Measurements from ENCODE around the gene APBA3. TPM values are rescaled to one million over a fixed set of nuclear protein-coding genes. Genes with fewer than 3 reads are reported as not detected.

The APBA3 gene
- total and polyA plus RNA-seq, 5 experiments from 2014 or later = 25.0 to 80.4 (median 33.0) TPM

DNA sequence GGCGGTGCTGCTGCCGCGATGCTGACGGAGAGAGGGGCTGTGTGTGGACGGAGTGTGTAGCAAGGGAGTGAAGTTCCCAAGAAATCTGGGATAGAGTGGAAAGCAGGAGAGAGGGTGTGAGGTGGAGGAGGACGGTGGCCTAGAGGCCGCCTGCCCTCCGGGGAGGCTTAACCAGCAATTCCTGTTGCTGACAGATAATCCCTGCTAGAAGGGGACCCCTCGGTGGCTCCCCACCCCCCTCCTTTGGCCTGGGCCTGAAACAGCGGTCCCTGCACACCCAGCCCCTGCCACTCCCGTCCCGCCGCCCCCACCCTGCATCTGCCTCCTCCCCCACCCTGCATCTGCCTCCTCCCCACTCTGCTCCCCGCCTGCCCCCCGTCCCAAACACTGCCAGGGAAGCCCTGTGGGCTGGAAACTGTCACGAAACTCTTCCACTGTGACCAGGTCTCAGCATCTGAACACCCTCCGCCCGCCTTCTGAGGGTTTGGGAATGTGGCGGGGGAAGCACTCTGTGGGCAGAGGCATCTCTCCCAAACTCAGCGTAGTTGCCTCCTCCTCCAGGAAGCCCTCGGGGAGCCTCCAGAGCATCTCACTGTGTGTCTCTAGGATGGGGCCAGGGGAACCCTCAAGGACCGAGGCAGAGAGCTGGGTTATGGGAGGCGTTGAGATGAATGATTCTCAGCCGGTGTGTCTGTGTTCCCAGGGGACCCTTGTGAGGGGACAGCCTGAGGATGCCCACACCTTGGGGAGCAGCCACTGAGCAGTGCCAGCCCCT is 41.8 kb upstream of the APBA3 start:
- H3K4me1 Mint-ChIP-seq = peaks cover 7 to 60% (median 41%) of the 10 kb centered on the region in 4 donors
- DNase-seq (no peak), ATAC-seq (no peak)
- POLR2A ChIA-PET = interaction anchor here (2.0 kb wide), 1 partner anchor 41 kb away, joined by 6 read pairs; the partner anchor contains the start of gene MRPL54
- peaks cover 0 to 2% (median 0%) of the 10 kb centered on the region in 9 donors for H3K9me3 Mint-ChIP-seq
- peak overlapping the region in 2 of 10 donors; percentile 30 to 33 for H3K4me3 Mint-ChIP-seq
- no peaks in the 10 kb centered on the region for H3K27me3 Mint-ChIP-seq
- no peaks in the 10 kb centered on the region for H3K36me3 Mint-ChIP-seq
- H3K27ac Mint-ChIP-seq = peak overlapping the region in 5 of 10 donors; percentile 24 to 81 (median 71)

DNA sequence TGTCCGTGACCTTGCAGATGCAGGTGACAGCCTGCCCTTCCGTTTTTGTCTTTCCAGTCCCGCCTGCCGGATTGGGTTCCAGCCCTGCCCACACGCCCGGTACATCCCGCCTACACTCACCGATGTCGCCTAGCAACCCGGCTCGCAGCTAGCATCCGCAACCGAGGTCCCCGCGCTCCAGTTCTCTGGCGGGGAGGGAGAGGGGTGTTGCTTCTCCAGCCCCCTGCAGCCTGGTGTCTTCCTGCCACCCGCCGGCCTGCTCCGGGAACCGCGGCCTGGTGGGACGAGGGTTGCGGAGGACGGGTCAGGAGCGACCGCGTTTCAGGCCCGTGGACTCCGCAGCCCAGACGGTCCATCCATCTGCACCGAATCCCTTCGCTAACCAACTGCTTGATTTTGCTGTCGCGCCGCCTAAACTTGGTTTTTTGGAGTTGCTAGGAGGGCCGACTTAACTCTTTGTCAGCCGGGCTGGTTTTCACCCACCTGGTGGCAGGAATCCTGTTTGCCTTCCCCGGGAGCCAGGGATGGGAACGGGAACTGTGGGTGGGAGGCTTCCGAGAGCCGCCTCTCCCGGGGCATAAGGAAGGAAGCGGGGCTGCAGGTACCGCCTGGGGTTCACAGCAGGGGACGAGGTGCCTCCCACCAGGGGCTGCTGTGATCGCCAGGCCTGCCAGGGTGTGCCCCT is 40.1 kb upstream of the APBA3 start:
- POLR2A ChIA-PET = interaction anchor here (0.6 to 0.9 kb wide), 2 partner anchors 11 to 14 kb away, joined by 3 to 4 read pairs; no protein-coding TSS in a partner anchor
- Mint-ChIP-seq H3K4me1 (peaks cover 8 to 58% (median 41%) of the 10 kb centered on the region in 4 donors), H3K36me3 (peaks cover 0 to 5% (median 3%) of the 10 kb centered on the region in 3 donors), H3K9me3 (peaks cover 0 to 9% (median 4%) of the 10 kb centered on the region in 9 donors), H3K4me3 (peak overlapping the region; percentile 55 to 85 (median 70)), H3K27ac (peak overlapping the region in 7 of 10 donors; percentile 9 to 92 (median 37)), H3K27me3 (no peaks in the 10 kb centered on the region)
- ATAC-seq = peak; percentile 87 to 89
- DNase-seq = peak; percentile 38 to 78 (median 64)

DNA sequence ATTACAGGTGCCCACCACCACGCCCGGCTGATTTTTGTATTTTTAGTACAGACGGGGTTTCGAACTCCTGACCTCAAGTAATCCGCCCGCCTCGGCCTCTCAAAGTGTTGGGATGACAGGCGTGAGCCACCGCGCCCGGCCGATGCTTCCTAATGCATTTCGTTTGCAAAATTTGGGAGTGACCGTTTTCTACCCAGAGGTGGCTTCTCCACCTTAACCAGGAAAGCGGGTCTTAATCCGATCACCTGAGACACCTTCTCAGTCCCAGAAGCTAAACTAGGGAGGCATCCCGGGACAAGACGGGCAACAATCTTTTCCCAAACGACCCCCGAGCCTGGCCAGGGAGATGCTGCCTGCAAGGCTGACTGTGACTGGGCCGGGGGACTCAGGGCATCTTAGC is 39.5 kb upstream of the APBA3 start:
- H3K27me3 Mint-ChIP-seq = no peaks in the 10 kb centered on the region
- H3K4me1 Mint-ChIP-seq = peaks cover 8 to 59% (median 39%) of the 10 kb centered on the region in 4 donors
- peaks cover 0 to 6% (median 5%) of the 10 kb centered on the region in 3 donors for H3K36me3 Mint-ChIP-seq
- ATAC-seq (no peak), DNase-seq (no peak)
- peaks cover 0 to 11% (median 6%) of the 10 kb centered on the region in 9 donors for H3K9me3 Mint-ChIP-seq
- POLR2A ChIA-PET = interaction anchor here (0.6 to 0.9 kb wide), 3 partner anchors 11 to 15 kb away, joined by 3 to 6 read pairs (median 4); no protein-coding TSS in a partner anchor
- H3K27ac Mint-ChIP-seq = peak overlapping the region in 5 of 10 donors; percentile 20 to 75 (median 37)
- H3K4me3 Mint-ChIP-seq = peak overlapping the region; percentile 55 to 85 (median 70)

DNA sequence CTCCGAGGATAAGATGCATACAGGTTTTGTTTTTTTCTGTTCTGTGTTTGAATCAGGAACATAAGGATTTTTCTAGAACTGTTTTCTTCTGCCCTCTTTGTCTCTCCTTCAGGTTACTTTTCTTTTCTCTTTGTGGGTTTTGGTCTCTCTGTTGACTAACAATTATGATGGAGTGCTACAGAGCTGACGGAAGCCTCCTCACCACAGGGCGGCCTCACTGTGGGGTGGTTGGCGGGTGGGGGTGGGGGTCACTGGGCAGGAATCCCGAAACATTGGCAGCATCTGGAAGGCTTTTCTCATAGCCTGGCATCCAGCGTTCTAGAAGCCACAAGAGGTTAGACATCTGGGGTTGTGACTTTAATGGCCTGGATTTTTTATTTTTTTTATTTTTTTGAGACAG is 36.6 kb upstream of the APBA3 start:
- Mint-ChIP-seq H3K9me3 (peaks cover 0 to 12% (median 6%) of the 10 kb centered on the region in 9 donors), H3K4me3 (peak overlapping the region; percentile 2 to 86 (median 58)), H3K27ac (peak overlapping the region; percentile 7 to 95 (median 76)), H3K36me3 (peaks cover 0 to 6% (median 5%) of the 10 kb centered on the region in 3 donors), H3K27me3 (no peaks in the 10 kb centered on the region), H3K4me1 (peaks cover 7 to 47% (median 34%) of the 10 kb centered on the region in 4 donors)
- DNase-seq (peak in 6 of 10 donors; percentile 14 to 68 (median 48)), ATAC-seq (peak; percentile 49 to 84)
- POLR2A ChIA-PET = interaction anchor here (1.2 to 2.1 kb wide), 3 partner anchors 9 to 36 kb away, joined by 3 to 13 read pairs (median 8); partner anchors contain the start of genes APBA3 and MRPL54

DNA sequence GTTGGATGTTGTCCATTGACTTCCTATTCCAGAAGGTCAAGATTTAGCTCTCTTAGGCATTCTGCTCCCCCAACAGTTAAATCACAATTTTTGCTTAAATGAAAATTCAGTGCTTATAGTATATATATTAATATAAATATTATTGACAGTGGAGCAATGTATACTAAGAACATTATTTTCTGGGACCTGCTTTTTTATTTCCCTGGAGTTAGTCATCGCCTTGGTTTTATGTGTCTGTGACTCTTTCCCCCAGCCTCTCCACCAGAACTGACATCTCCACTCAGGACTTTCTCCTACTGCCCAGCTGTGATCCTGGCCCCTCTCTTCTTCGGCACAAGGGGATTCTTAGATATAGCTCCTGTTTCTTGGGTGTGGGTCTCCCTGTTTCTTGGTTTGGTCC is 34.9 kb upstream of the APBA3 start:
- peaks cover 0 to 6% (median 5%) of the 10 kb centered on the region in 3 donors for H3K36me3 Mint-ChIP-seq
- H3K4me3 Mint-ChIP-seq = no peak overlapping the region
- H3K27me3 Mint-ChIP-seq = no peaks in the 10 kb centered on the region
- peaks cover 0 to 14% (median 6%) of the 10 kb centered on the region in 9 donors for H3K9me3 Mint-ChIP-seq
- H3K27ac Mint-ChIP-seq = peak overlapping the region in 2 of 10 donors; percentile 9 to 68
- POLR2A ChIA-PET = interaction anchor here (0.6 to 2.0 kb wide), 4 partner anchors 15 to 344 kb away, joined by 4 to 6 read pairs (median 4); partner anchors contain the start of gene MRPL54
- DNase-seq (no peak), ATAC-seq (no peak)
- H3K4me1 Mint-ChIP-seq = peaks cover 7 to 34% (median 27%) of the 10 kb centered on the region in 4 donors

DNA sequence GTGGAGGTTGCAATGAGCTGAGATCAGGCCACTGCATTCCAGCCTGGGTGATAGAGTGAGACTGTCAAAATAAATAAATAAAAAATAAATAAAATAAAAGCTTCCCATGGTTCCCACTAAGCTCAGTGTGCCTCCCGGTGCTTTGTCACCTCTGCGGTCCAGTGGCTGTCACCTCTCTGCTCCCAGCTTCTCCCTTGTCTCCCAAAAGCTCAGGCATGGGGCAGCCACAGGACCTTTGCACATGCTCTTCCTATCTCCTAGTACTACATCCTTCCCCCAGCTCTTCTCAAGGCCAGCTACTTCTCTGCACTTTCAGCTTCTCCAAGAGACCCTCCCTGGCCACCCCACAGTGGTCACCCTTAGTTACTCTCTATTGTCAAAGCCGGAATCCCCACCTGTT is 32.3 kb upstream of the APBA3 start:
- H3K27ac Mint-ChIP-seq = peak overlapping the region in 3 of 10 donors; percentile 14 to 32 (median 26)

DNA sequence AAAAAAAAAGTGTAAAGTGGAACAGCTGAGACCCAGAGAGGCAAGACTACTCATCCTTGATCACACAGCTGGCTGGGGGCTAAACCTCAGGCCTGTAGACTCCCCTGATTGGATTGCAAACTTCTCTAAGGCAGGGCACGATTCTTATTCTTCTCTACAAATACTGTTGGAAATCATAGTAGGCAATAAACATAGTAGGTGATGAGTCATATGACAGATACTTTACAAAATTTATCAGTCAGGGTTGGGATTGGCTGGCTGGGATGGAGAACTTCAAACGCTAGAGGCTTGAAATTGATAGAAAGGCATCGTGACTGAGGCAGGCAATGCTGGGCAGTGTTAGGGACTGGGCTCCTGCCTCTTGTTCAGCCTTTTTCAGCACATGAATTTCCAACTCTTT is 30.6 kb upstream of the APBA3 start:
- Mint-ChIP-seq H3K4me3 (no peak overlapping the region), H3K27me3 (no peaks in the 10 kb centered on the region), H3K27ac (no peak overlapping the region), H3K9me3 (peaks cover 0 to 15% (median 6%) of the 10 kb centered on the region in 9 donors), H3K4me1 (peaks cover 6 to 30% (median 16%) of the 10 kb centered on the region in 4 donors), H3K36me3 (peaks cover 0 to 9% (median 6%) of the 10 kb centered on the region in 3 donors)
- POLR2A ChIA-PET = interaction anchor here (0.6 kb wide), 1 partner anchor 551 kb away, joined by 3 read pairs; the partner anchor contains the start of gene MPND
- ATAC-seq (no peak), DNase-seq (no peak)

More for the DNA sequence above, 32.3 kb upstream of the APBA3 start:
- H3K4me1 Mint-ChIP-seq = peaks cover 10 to 31% (median 23%) of the 10 kb centered on the region in 4 donors
- peaks cover 0 to 9% (median 6%) of the 10 kb centered on the region in 3 donors for H3K36me3 Mint-ChIP-seq
- no peak overlapping the region for H3K4me3 Mint-ChIP-seq
- no peaks in the 10 kb centered on the region for H3K27me3 Mint-ChIP-seq
- peaks cover 0 to 15% (median 6%) of the 10 kb centered on the region in 9 donors for H3K9me3 Mint-ChIP-seq
- POLR2A ChIA-PET = no interaction called here
- ATAC-seq (no peak), DNase-seq (no peak)

DNA sequence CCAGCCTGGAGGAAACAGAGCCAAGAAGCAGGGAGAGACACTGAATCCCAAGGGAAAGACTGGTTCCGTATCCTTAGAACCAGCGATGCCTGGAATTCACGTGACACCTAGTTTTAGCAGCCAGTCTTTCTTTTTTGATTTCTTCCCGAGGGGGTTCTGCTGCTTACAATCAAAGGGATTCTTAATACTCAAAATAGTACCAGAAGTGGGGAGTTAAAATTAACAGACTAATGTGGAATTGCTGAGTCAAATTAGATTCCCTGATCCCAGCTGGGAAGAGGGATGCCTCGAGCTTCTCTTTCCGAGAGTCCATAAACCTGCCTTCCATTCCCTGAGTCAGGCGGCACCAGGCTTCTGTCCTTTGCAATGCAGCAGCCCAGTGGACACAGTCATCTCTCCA is 29.4 kb upstream of the APBA3 start:
- Mint-ChIP-seq H3K4me3 (no peak overlapping the region), H3K9me3 (peaks cover 0 to 5% (median 0%) of the 10 kb centered on the region in 9 donors), H3K27ac (peak overlapping the region in 2 of 10 donors; percentile 27 to 90), H3K4me1 (peaks cover 6 to 34% (median 14%) of the 10 kb centered on the region in 4 donors), H3K27me3 (no peaks in the 10 kb centered on the region), H3K36me3 (peaks cover 0 to 4% (median 0%) of the 10 kb centered on the region in 3 donors)
- POLR2A ChIA-PET = no interaction called here
- ATAC-seq = no peak
- DNase-seq = no peak

DNA sequence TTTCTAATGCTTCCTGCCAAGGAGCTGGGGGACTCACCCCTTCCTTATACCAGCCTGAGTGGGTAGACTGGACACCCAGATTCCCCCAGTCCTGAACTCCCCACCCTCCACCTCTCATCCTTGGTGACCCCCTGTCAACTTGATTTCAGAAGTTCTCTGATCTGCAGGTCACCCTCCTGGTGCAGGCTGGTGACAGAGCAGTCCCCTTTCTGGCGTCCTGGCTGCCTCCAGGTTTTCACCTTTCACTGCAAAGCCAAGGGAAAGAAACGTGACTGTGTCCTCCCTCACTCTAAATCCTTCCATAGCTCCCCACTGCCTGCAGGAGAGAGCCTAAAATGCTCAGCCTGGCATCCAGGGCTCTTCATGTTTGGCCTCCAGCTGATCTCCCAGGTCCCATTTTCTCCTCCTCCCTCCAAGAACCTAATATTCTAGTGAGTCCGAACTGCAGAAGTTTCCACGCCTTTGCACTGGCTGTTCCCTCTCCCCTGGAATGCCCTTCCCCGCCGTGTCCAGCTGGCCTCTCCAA is 28.8 kb upstream of the APBA3 start:
- Mint-ChIP-seq H3K4me3 (peak overlapping the region in 3 of 10 donors; percentile 21 to 74 (median 41)), H3K9me3 (peaks cover 0 to 5% (median 0%) of the 10 kb centered on the region in 9 donors), H3K36me3 (peaks cover 0 to 4% (median 0%) of the 10 kb centered on the region in 3 donors), H3K4me1 (peaks cover 6 to 34% (median 16%) of the 10 kb centered on the region in 4 donors), H3K27me3 (no peaks in the 10 kb centered on the region), H3K27ac (peak overlapping the region in 5 of 10 donors; percentile 13 to 90 (median 27))
- no peak for DNase-seq
- ATAC-seq = no peak
- POLR2A ChIA-PET = interaction anchor here (0.7 to 1.1 kb wide), 2 partner anchors 9 to 25 kb away, joined by 3 to 8 read pairs; no protein-coding TSS in a partner anchor

DNA sequence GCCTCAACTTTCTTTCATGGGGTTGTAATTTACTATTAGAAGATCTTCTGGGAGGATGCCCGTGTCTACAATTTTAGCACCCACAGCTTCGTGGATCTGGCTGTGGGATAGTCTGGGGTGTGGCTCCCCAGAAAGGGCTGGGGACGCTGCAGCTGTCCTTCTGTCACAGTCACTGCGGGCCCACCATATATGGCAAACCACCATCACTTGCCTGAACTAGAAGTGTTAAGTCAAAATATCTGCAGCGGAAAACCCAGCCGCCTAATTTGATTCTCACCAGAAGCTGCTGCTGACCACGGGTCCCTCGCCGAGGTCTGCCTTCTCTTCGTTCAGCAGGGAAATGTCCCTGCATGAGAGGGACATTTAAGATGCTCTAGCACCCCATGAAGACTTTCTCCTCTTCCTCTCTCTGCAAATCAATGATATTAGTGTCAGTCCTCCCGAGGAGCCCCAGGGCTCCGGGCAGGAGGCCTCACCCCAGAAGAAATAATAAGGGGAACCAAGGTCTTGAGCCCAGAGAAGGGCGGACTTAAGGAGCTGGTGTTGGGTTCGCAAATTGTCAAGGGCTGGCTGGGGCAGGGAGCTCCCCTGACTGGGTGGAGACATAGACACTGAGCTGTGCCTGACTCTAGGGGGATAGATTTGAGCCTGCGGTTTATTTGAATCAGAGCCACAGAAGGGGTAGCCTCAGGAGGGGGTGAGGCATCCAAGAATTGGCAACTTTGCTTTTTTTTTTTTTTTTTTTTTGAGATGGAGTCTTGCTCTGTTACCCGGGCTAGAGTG is 27.7 kb upstream of the APBA3 start:
- Mint-ChIP-seq H3K4me1 (peaks cover 9 to 37% (median 25%) of the 10 kb centered on the region in 4 donors), H3K27me3 (no peaks in the 10 kb centered on the region), H3K9me3 (peaks cover 0 to 5% (median 0%) of the 10 kb centered on the region in 9 donors), H3K36me3 (peaks cover 0 to 4% (median 0%) of the 10 kb centered on the region in 3 donors), H3K4me3 (peak overlapping the region in 5 of 10 donors; percentile 20 to 78 (median 69)), H3K27ac (peak overlapping the region in 5 of 10 donors; percentile 4 to 95 (median 51))
- POLR2A ChIA-PET = interaction anchor here (0.7 to 1.1 kb wide), 6 partner anchors 8 to 600 kb away, joined by 3 to 8 read pairs (median 4); partner anchors contain the start of gene APBA3
- DNase-seq (peak in 1 of 10 donors; percentile 43), ATAC-seq (no peak)

Measured in naive thymus-derived CD8-positive, alpha-beta T cell (primary cell).